Caki2 (cell line): ENCODE measurements around the gene GATAD2A. TPM values are rescaled to one million over a fixed set of nuclear protein-coding genes. Genes with fewer than 3 reads are reported as not detected.

Experiments used
- DNase-seq: peaks from one replicate; pipeline ENCODE4 v3.0.0-alpha.2; 2015; ENCODE audit warnings: low read depth
- in situ Hi-C: cut with HindIII; loops from 2 replicates; pipeline ENCODE4 v1.10.0; 2016; ENCODE audit warnings: low sequenced_read_pairs, low pct_unique_long_range_greater_than_20kb, mixed read lengths
- total RNA-seq: library from RNA; depleted of rRNA; stranded (reverse); fragments of >200 nt; shearing (Covaris generic); gene quantifications from 2 replicates; pipeline ENCODE4 v1.2.3, GENCODE V29; 2014; ENCODE audit warnings: low replicate concordance

GATAD2A gene
- total RNA-seq, 1 experiment from 2014 or later = 29.2 TPM

GRCh38 chr19:19492026-19492610 lies 86.6 kb downstream of the GATAD2A start:
- DNase-seq = no peak
- in situ Hi-C loops = no loop called here

GRCh38 chr19:19493841-19494546 lies 88.5 kb downstream of the GATAD2A start:
- in situ Hi-C loops = no loop called here
- no peak for DNase-seq

GRCh38 chr19:19495614-19496603 lies 90.4 kb downstream of the GATAD2A start:
- DNase-seq = no peak
- in situ Hi-C loops = no loop called here

GRCh38 chr19:19498255-19498991 lies 92.9 kb downstream of the GATAD2A start:
- in situ Hi-C loops = no loop called here
- no peak for DNase-seq

GRCh38 chr19:19499272-19499995 lies 94.0 kb downstream of the GATAD2A start:
- DNase-seq = no peak
- in situ Hi-C loops = no loop called here

- in situ Hi-C loops = no loop called here
- DNase-seq = no peak
These were observed 95.6 kb downstream of the GATAD2A start for GRCh38 chr19:19500975-19501644.

- DNase-seq = no peak
- in situ Hi-C loops = no loop called here
These were observed 96.3 kb downstream of the GATAD2A start for GRCh38 chr19:19501798-19502197.

GRCh38 chr19:19502281-19502680 lies 96.8 kb downstream of the GATAD2A start:
- in situ Hi-C loops = no loop called here
- no peak for DNase-seq

GRCh38 chr19:19502808-19503602 lies 97.5 kb downstream of the GATAD2A start:
- in situ Hi-C loops = no loop called here
- no peak for DNase-seq

- DNase-seq = no peak
- in situ Hi-C loops = no loop called here
These were observed 99.5 kb downstream of the GATAD2A start for GRCh38 chr19:19504754-19505668.

- no peak for DNase-seq
- in situ Hi-C loops = no loop called here
These were observed 100.3 kb downstream of the GATAD2A start for GRCh38 chr19:19505669-19506326.

GRCh38 chr19:19506592-19506991 lies 101.1 kb downstream of the GATAD2A start:
- no peak for DNase-seq
- in situ Hi-C loops = no loop called here

- DNase-seq = no peak
- in situ Hi-C loops = no loop called here
These were observed 101.9 kb downstream of the GATAD2A start for GRCh38 chr19:19507354-19507753.

GRCh38 chr19:19508217-19508616 lies 102.7 kb downstream of the GATAD2A start:
- in situ Hi-C loops = no loop called here
- no peak for DNase-seq

- DNase-seq = no peak
- in situ Hi-C loops = no loop called here
These were observed 105.0 kb downstream of the GATAD2A start for GRCh38 chr19:19510432-19510831.
